Keratinocyte (primary cell): ENCODE data around the gene AAMDC.

Source experiments
- EZH2 ChIP-seq: IDR thresholded peaks from one replicate; pipeline ENCODE4 v1.6.1; 2012; ENCODE audit warnings: inconsistent platforms, mild to moderate bottlenecking, low read length, moderate library complexity
- TF ChIP-seq, protein P1 (sequence below), 3 experiments: IDR thresholded peaks in 1 of 3; conservative IDR thresholded peaks in 1 of 3; optimal IDR thresholded peaks in 1 of 3; 2 replicates in 2 of 3; 3 replicates in 1 of 3; pipeline versions ENCODE3 to v1.5.1; 2011; ENCODE audit warnings: low read length in 3 of 3, mild to moderate bottlenecking in 3 of 3, moderate library complexity in 2 of 3, control low read depth in 1 of 3, inconsistent platforms in 1 of 3; ENCODE audit not compliant: insufficient read depth in 2 of 3; ENCODE audit errors: extremely low read depth in 1 of 3

DNA sequence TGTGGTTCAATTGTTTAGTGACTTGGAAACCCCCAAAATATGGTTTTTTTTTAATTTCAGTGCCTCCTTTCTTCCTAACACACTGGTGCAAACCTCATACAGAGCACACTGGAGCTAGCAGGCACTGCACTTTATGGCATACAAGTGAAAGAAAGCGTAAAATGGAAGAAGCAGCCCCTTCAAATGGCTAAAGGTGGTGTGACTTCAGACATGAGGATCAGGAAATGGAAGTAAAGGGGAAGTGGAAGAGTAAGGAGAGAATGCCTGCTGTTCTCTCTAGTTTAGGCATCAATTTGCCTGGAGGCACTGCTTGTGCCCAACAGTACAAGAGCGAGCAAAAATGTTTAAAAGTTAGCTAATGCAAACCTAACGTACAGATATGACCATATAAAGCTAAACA, 6.1 kb upstream of the AAMDC start:
- TF ChIP-seq, protein P1, sequence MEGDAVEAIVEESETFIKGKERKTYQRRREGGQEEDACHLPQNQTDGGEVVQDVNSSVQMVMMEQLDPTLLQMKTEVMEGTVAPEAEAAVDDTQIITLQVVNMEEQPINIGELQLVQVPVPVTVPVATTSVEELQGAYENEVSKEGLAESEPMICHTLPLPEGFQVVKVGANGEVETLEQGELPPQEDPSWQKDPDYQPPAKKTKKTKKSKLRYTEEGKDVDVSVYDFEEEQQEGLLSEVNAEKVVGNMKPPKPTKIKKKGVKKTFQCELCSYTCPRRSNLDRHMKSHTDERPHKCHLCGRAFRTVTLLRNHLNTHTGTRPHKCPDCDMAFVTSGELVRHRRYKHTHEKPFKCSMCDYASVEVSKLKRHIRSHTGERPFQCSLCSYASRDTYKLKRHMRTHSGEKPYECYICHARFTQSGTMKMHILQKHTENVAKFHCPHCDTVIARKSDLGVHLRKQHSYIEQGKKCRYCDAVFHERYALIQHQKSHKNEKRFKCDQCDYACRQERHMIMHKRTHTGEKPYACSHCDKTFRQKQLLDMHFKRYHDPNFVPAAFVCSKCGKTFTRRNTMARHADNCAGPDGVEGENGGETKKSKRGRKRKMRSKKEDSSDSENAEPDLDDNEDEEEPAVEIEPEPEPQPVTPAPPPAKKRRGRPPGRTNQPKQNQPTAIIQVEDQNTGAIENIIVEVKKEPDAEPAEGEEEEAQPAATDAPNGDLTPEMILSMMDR (optimal IDR thresholded peaks at IDR 0.05 in 1 of 3, IDR thresholded peaks at IDR 0.05 in 1 of 3, conservative IDR thresholded peaks at IDR 0.05 in 1 of 3; ENCODE audit: extremely low read depth in 1 of 3, insufficient read depth in 2 of 3, low read length in 3 of 3): no peak
- TF ChIP-seq EZH2: no peak
